ENCODE measurements around the gene AUTS2.

- TF ChIP-seq CTCF (IDR thresholded peaks at IDR 0.05; ENCODE audit: insufficient read depth, low read length, poor library complexity, severe bottlenecking) (no peak), EZH2phosphoT487 (conservative IDR thresholded peaks at IDR 0.05; ENCODE audit: low read length) (no peak)
Observed at GRCh38 chr7:69795932-69796331, 197.7 kb downstream of the AUTS2 start.

Measured in SU-DHL-6 (cell line).